B cell (primary cell): ENCODE measurements around the gene OR8A1.
"Not testable (repeated sequence)": the region's sequence is repeated elsewhere in the genome, so short reads cannot be mapped to it uniquely, and the experiment has no call there.

Experiments used
- CTCF ChIP-seq: fragments of 200-600 bp; IDR thresholded peaks from one replicate; pipeline ENCODE4 v1.8.0; 2022; ENCODE audit warnings: antibody characterized with exemption, mild to moderate bottlenecking
- EZH2 ChIP-seq: IDR thresholded peaks from 2 replicates; pipeline ENCODE4 v1.6.1; 2012; ENCODE audit warnings: borderline replicate concordance, low read depth, mild to moderate bottlenecking, moderate library complexity, low read length; ENCODE audit not compliant: insufficient read depth, poor library complexity, severe bottlenecking

DNA sequence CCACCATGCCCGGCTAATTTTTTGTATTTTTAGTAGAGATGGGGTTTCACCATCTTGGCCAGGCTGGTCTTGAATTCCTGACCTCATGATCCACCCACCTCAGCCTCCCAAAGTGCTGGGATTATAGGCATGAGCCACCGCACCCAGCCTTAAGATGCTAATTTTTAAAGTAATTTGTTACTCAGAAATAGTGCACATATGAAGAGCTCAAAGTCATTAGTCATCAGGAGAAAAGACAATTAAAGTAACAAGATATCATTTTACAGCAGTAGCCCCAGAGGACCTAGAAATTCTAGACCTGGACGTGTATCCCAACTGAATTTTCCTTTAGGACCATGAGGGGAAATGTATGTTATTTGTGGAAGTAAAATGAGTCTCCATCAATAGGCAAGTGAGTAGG is 32.9 kb downstream of the OR8A1 start:
- not testable (repeated sequence) for TF ChIP-seq EZH2, CTCF
